ENCODE data around the gene GNAT3.

The GNAT3 gene

DNA sequence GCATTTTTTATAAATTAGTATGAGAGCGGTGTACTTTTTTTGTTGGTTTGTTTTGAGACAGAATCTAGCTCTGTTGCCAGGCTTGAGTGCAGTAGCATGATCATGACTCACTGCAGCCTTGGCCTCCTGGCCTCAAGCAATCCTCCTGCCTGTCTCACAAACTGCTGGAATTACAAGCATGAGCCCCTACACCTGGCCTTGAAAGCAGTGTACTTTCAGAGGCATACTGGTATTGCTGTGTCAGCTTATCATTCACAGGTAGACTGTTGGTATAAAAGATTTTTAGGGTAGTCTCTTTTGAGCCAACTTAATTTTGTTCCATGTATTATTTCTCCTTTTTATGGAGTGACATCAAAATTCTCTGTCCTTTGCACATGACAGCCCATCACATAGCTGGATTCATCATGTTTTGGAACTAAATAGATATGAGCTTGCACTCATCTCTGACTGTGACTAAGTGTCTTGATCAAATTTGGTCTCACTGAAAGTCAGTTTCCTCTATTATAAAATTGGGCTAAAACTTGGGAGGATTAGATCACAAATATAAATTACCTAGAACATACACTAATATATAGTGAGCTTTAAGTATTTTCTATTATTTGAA, 12.4 kb downstream of the GNAT3 start:
- no peak for DNase-seq (ENCODE audit: low spot score)

DNA sequence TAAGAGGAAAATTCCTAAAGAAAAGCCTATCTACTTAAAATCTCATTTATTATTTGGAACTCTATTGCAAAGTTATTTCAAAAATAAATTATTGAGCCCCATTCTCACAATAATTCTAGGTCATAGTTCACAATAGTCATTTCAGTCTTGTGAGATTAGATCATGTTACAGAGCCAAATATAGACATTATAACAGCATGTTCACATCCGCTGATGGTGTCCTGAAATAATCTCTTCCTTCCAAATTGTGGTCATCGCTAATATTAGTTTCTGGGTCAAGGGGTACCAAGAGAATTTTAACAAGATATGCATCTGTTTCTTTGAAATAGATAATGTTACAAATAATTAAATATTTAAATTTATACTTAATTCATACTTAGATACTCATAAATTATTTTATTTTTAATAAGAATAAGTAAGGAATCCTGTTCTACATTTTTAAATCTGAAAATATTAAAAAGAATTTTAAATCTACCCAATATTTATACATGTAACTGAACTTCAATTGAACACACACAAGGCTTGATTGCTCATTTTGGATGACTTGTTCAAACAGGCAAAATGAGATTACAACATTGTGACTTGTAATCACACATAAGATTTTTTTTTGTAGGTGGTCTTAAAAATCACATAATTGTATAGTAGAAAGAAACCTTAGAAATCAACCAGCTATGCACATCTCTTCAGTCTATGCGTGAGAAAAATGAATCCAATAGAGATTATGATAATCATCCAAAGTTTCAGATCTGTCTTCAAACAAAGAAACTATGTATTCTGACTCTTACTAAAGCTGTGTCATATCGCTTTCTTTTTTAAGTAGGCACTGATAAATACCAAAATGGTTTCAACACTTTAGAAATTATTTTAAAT, 13.1 kb downstream of the GNAT3 start:
- no peak for DNase-seq (ENCODE audit: low spot score)

DNA sequence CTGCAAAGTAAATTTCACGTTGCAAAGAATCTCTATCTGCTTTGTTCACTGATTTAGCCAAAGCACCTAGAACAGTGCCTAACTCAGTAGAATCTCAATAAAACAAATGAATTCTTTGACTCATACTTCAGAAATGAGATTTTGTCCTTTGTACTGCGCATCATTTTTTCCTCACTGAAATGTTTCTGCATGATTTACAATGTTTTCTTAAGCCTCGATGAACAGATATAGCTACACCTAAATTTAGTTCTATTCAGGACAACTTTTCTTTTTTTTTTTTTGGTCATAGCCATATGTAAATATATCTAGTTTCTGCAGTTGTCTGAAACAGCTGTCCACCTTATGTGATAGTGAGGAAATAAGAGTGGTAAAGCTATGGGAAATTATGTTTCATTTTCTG, 15.3 kb downstream of the GNAT3 start:
- no peak for DNase-seq (ENCODE audit: low spot score)

DNA sequence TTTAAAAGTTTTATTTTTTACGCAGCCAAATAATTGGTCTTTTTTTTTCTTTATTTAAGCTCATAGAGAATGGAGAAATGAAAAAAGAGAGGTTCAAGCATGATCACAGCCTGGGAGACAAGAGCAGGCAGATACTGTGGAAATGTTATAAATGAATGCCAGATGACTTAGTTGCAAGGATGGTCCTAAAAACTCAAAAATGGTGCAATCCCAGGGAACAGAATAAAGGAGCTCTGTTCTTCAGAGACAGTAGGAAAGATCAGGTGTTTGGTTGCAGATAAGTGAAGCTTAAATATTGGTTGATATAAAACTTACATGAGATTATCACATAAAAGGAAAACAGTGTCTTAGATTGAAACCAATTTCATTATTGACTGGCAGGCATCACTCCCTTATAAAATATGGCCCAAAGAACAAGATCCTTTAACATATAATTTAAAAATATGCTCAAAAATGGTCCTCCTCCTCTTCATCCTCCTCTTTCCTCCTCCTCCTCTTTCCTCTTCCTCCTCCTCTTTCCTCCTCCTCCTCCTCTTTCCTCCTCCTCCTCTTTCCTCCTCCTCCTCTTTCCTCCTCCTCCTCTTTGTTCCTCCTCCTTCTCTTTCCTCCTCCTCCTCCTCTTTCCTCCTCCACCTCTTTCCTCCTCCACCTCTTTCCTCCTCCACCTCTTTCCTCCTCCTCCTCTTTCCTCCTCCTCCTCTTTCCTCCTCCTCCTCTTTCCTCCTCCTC, 18.6 kb downstream of the GNAT3 start:
- no peak for DNase-seq (ENCODE audit: low spot score)

DNA sequence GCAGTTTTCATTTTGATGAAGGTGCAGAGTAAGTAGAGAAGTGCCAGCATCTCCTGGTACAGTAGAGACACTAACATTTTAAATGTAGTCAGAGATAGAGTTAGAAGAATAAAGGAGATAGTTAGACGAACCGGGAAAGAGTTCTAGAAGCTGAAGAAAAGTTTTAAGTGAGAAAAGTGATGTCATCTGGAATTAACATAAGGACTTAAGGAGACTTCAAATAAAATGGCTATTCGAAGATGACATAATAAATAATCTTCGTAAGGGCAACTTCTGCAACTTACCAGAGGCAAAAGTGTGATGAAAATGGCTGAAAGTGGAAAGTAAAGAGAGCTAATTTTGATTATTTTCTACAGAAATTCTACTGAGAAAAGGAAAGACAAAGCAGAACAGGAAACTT, 20.4 kb downstream of the GNAT3 start:
- no peak for DNase-seq (ENCODE audit: low spot score)

DNA sequence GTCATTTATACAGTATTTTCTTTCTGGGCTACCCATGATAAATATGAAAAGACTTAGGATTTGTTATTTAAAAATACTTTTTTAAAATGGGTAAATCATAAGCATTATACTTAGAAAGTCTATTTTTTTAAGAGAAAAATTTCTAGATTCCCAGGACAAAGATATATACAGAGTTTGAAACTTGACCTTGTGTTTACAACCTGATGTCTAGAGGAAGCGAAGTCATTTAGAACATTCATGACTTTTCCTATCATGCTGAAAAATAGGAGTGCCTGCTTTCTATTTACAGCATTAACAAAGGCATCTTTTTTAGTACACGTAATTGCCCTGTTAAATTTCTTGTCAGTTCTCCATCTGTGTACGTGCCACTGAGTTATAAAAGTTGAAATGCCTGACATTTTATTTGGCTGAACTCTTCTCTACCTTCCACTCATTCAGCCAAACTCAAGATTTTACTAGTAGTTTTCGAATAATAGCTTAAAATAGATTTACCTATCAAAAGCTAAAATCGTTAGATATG, 23.0 kb downstream of the GNAT3 start:
- DNase-seq (ENCODE audit: low spot score): no peak

DNA sequence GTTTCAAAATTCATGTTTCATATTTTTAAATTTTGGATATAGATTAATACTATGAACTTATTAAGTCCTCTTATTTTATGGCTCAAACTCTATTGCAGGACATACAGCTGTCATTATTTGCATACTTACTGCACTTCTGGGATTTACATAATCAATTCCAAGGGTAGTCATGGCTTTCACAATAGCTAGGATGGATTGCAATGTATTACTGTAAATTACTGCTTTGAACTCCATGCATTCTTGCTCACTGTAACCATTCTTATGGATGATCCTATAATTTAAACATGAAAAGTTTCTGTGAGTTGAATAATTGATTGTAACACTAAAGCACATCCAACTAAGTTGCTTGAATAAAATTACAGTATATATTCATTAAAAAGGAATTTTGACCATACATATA, 23.5 kb downstream of the GNAT3 start:
- DNase-seq (ENCODE audit: low spot score): no peak

DNA sequence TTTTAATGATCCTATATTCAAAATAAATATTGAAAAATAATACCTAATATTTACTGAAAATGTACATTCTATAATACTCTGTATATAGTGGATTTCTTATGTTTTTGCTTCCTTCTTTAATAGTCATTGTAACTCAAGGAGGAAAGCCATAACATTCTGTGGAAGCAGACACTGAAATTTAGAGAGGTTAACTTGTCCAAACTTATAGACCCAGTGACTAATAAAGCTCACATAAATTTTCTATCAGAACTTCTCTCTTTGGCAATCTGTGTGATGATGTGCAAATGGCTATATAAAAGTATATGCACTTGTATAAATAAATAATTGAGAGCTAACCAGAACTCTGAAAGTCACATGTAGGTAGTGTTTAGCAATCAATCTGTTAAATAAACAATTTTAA, 26.1 kb downstream of the GNAT3 start:
- no peak for DNase-seq (ENCODE audit: low spot score)

DNA sequence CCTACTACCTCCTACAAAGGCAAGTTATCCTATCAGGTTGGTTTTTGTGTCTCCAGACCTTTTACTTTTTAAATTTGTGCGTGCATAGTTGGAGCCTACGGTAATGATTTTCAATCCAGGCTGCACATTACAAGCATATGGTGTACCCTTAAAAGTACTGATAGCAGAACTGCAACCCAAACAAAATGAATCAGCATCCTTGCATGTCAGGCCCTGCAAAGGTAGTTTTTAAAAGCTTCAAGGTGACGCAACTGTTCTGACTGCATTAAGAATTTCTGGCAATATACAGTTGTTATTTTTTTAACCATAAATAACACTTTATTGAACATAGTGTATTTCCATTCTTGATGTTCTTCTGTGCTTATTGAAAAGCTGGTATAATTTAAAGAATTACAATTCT, 28.9 kb downstream of the GNAT3 start:
- no peak for DNase-seq (ENCODE audit: low spot score)

DNA sequence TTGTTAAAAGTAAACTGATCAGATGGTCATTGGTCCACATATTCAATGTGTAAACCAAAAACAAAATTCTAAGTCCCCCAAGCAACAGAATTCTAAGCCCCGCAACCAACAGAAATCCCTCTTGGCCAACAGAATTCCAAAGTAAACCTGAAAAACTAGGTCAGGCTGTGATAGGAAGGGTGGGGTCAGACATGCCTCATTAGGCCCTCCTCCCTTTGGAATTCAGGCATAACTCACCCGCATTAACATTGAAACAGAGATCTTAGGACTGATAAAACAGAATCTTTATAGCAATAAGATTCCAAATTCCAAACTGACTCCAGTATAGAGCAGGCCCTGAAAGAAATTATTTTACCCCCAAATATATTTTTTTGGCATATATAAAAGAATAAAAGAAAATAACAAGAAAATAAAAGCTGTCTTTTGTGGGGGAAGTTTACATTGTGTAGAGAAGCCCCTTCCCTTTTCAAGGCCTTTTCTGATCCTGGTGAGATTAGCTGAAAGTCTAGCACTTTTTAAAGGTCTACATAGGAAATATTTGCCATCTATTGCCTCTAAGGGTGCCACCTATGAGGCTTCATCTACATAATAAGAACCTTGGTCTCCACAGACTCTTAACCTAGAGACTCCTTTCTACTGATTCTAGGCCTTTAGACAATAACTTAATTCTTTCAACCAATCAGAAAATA, 30.5 kb downstream of the GNAT3 start:
- no peak for DNase-seq (ENCODE audit: low spot score)

DNA sequence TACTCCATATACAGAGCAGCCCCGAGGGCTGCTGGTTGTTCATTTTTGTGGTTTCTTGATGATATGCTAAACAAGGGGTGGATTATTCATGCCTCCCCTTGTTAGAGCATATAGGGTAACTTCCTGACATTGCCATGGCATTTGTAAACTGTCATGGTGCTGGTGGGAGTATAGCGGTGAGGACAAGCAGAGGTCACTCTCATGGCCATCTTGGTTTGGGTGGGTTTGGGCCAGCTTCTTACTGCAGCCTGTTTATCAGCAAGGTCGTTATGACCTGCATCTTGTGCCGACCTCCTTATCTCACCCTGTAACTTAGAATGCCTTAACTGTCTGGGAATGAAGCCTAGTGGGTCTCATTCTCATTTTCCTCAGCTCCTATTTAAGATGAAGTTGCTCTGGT, 31.3 kb downstream of the GNAT3 start:
- DNase-seq (ENCODE audit: low spot score): no peak

DNA sequence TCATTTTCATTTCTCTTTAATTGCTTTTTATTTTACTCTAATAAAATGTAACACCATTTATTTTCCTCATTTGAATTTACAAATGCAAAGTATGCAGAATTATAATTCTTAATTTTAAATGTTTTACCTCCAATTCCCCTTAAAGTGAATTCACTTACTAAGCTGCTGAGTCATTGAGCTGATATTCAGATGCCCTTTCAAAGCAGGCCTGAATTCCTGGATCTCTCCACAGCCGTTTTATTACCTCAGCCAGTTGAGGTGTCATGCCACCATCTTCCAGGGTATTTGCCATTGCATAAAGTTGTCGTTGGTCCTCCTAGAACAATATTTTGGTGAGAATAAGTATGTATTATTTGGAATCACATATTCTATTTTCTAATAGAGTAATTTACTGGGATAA, 33.2 kb downstream of the GNAT3 start:
- no peak for DNase-seq (ENCODE audit: low spot score)

DNA sequence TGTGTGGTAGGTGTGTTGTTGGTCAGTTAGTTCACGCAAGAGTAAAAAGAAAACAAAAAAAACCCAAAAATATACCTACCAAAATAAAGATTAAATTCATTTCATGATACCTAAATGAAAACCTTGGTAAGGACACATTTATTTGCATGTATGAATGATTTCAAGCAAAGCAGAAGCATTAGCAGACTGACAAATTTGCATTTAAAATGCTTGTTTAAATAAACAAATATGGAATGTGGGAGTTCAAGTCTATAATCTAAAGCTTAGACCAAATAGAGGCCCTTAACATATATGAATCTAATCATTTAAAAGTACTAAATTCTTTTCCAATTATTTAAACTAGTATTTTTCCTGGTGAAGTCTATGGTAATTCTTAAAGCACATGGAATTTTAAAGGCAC, 35.8 kb downstream of the GNAT3 start:
- no peak for DNase-seq (ENCODE audit: low spot score)

DNA sequence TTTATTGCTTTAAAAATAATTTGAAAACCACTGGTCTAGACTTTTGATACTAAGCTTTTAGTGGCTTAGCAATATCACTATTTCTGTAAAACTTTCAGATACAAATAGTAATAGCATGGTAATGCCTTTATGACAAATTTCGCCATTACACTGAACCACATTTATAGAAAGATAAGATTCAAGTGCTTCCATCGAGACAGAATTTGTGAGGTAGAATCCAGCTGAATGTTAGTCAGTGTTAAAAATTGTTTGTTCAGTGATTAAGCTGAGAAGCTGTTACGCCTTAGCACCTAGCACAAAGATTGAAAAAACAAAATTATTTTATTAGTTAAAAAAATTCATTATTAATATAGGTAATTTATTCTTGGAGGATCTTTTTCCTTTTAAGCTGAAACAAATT, 36.5 kb downstream of the GNAT3 start:
- no peak for DNase-seq (ENCODE audit: low spot score)

DNA sequence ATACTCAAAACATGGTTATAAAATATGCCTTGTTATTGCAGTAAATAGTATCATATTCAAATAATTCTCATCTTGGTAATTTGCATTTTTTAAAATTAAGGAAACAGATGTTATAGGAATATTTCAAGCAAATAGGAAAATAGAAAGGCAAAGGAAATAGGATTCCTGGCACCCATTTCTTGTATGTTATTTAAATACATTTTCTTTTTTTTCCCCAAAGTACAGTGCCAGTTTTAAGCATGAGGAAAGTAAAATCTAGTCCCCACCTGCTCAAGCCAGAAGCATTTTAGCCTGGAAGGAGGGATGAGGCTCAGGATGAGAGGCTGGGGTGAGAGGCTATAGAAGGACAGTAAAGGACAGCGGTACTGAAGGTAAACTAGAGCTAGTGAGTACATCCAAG, 38.1 kb downstream of the GNAT3 start:
- DNase-seq (ENCODE audit: low spot score): no peak

DNA sequence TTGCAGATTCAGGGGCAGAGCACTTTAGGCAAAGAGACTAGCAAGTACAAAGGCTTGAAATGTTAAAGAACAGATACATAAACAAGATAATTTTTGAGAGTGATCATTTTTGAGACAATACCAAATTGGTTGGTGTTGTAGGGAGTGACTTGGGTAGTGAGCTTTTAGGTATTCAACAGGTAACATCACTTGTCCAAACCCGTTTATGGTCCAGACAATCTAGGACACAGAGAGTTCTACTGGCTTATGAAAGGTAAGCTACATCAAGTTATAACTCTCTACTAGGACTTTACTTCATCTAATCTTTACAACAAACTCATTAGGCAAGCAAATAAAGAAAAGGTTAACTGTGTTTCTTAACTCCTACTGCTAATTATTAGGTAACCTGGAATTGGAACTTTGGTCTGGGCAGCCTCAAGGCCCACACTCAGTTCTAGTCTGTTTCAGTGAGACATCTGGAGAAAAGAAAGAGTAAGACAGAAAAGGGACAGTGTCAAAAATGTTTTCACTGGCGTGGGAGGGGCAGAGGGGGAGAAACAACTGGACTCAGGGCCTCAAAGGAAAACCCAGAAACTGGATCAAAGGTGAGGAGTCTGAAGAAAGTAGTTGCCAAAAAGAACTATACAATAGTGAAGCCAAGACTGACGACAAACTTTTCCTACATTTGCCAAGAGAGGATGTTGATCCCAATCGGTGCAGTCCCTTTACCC, 39.2 kb downstream of the GNAT3 start:
- no peak for DNase-seq (ENCODE audit: low spot score)

DNA sequence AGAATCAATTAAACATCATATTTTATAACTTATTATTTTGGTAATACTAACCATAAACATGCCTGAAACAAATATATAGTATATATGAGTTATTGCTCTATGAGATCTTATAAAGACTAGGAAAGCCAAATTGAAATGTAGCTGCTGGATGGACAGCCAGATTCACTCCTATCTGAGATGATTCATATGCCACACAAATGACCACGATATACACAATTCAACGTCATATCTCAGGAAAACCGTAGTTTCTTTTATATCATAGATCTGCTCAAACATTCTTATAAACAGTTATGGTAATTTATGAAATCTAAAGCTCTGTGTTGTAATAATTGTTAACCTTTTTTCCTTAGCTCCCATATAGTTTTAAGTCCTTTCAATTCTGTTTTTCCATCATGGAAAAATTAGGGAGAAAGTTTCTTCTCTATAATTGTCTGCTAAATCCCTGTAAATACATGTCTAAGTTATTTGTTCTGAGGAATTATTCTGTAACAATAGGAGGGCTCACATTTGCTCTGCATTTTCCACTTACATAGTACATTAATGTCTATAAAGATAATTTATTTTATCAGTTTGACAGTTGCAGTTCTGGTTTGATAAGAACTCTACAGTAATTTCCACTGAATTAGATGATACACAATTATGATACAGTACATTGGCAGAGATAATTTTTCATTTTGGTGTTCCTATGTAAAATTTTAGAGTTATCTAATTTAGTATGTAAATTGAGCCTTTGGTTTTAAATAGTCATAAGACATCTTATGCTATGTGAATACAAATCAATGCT, 42.7 kb downstream of the GNAT3 start:
- no peak for DNase-seq (ENCODE audit: low spot score)

DNA sequence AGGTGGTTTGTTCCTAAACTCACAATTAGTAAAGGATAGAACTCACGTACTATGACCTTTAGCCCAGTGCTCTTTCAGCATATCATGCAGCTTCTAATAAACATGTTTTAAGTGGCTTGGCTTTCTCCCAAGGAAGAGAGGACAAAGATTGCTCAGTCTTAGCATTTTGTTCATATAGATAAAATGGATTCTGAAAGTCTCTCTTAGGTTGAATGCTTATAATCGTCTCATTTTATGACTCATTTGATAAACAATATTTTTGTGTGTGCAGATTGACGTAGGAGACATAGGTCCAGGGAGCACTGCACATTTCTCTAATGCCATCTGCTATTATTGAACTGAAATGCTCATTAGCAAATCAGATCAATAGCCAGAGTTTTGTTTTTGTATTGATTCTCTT, 44.8 kb downstream of the GNAT3 start:
- no peak for DNase-seq (ENCODE audit: low spot score)

DNA sequence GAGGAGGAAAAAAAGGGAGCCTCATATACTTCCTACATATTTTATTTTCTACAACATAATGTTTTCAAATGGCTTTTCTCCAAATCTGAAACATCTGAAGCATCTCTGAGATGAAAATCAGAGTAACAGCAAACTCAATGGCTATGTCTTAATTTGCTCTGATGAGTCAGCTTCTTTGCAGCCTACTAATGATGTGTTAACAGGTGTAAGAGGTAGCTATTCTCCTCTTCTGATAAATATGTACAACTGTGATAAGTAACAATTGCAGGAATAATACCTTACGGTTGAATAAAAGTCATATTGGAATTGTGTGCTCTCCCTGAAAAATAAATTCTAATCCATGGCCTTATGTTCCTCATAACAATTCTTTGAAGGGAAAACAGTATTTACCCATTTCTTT, 45.2 kb downstream of the GNAT3 start:
- DNase-seq (ENCODE audit: low spot score): no peak

DNA sequence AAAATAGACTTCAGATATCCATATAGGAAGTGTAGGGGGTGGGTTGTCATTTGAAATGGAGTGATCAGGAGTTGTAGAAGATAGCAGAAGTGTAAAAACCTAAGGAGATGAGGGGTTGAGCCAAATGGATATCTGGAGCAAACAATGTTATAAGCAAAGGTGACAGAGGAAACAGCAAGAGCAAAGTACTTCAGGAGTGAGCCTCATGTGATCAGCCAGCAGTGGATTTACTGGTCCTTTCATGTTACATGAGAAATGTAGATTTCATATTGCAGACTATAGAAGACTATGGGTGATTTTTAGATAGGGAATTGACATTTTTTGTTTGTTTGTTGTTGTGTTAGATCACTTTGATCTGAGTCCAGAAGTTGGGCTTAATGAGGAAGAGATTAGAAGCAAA, 47.7 kb downstream of the GNAT3 start:
- no peak for DNase-seq (ENCODE audit: low spot score)
